ENCODE data around the gene ZNF677.
"Not testable (repeated sequence)": the region's sequence is repeated elsewhere in the genome, so short reads cannot be mapped to it uniquely, and the experiment has no call there.

Gene ZNF677

GRCh38 chr19:53272044-53272443, 17.4 kb upstream of the ZNF677 start:
- H3K4me3 ChIP-seq (ENCODE audit: low read length) = no peak overlapping the region
- TF ChIP-seq CTCF (IDR thresholded peaks at IDR 0.05; ENCODE audit: insufficient read depth, low read depth, low read length, missing control alignments) = no peak
- no peak for DNase-seq (ENCODE audit: low read depth)

DNA sequence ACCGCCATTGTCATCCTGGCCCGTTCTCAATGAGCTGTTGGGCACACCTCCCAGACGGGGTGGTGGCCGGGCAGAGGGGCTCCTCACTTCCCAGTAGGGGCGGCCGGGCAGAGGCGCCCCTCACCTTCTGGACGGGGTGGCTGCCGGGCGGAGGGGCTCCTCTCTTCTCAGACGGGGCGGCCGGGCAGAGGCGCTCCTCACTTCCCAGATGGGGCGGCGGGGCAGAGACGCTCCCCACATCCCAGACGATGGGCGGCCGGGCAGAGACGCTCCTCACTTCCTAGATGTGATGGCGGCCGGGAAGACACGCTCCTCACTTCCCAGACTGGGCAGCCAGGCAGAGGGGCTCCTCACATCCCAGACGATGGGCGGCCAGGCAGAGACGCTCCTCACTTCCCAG, 15.2 kb upstream of the ZNF677 start:
- not testable (repeated sequence) for H3K4me3 ChIP-seq (ENCODE audit: low read length); DNase-seq (ENCODE audit: low read depth)

DNA sequence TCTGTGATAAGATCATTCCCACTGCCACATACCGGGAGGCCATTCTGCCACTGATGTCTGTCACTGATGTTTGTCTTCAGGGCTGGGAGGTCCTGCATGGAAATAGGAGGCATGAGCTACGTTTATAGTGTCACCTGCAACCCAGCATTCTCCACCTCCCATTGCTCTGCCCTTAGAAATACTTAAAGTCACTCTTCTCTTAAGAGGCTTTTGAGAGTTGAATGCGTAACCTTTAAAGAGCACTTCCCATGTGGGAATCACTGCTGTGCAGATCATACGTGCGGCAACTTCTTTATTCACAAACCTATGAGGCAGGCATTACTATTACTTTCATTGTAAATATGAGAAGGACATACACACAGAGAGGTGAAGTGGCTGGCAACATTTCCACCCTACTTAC, 12.9 kb upstream of the ZNF677 start, which contains the start of gene VN1R4:
VN1R4 (minus strand) TSS at position 101 of the 400 bp plus-strand sequence; CDS start at position 43, 58 bp downstream.
- not testable (repeated sequence) for H3K4me3 ChIP-seq (ENCODE audit: low read length); DNase-seq (ENCODE audit: low read depth)

- not testable (repeated sequence) for H3K4me3 ChIP-seq (ENCODE audit: low read length); DNase-seq (ENCODE audit: low read depth)
These were observed 3.2 kb upstream of the ZNF677 start, which contains the start of gene VN1R2 for GRCh38 chr19:53257715-53258342. VN1R2 (plus strand) TSS chr19:53258292; CDS start chr19:53258376, 84 bp downstream.

DNA sequence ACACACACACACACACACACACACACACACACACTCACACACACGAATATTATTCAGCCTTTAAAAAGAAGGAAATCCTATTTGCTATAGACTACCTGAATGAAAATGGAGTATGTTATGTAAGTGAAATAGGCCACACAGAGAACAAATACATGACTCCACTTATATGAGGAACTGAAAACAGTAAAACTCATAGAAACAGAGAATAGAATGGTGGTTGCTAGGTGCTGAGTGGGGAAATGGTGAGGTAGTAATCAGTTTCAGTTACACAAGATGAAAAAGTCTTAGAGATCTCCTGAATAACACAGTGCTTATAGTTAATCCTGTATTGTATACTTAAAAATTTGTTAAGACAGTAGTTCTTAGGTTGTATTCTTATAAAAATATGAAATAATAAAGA, 8.2 kb downstream of the ZNF677 start:
- DNase-seq (ENCODE audit: low read depth) = no peak
- no peak overlapping the region for H3K4me3 ChIP-seq (ENCODE audit: low read length)
- no peak for TF ChIP-seq CTCF (IDR thresholded peaks at IDR 0.05; ENCODE audit: insufficient read depth, low read depth, low read length, missing control alignments)

DNA sequence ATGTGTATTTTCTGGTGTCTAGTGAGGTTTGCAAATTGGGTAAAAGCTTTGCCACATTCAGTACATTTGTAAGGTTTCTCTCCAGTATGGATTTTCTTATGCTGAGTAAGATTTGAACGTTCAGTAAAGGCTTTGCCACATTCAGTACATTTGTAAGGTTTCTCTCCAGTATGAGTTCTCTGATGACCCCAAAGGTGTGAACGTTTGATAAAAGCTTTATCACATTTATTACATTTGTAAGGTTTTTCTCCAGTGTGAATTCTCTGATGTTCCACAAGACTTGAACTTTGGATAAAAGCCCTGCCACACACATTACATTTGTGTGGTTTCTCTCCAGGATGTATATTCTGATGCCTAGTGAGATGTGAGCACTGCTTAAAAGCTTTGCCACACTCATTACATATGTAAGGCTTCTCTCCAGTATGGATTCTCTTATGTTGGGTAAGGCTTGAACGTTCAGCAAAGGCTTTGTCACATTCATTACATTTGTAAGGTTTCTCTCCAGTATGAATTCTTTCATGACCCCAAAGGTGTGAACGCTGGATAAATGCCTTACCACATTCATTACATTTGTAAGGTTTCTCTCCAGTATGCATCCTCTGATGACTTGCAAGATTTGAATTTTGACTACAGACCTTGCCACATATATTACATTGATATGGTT, 17.4 kb downstream of the ZNF677 start:
- no peak overlapping the region for H3K4me3 ChIP-seq (ENCODE audit: low read length)
- DNase-seq (ENCODE audit: low read depth) = no peak
- TF ChIP-seq CTCF (IDR thresholded peaks at IDR 0.05; ENCODE audit: insufficient read depth, low read depth, low read length, missing control alignments) = no peak

DNA sequence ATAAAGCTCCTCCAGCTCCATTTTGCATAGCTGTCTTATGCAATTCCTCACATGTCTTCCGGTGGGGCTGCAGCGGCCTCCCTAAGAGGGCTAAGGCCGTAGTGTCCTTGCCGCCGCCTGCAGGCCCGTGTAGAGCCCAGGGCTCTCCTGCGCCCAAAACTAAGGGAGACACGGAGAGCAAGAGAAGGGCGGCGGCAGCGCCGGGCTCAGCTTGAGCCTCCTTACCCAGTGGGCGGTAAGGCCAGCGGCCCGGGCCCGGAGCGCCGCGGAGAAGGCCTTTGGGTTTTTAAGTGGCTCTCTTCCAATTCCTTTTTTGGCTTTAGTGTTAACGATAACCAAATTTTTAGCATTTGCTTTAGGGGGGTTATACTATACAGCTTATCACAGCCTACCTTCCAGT, 30.1 kb downstream of the ZNF677 start:
- no peak for TF ChIP-seq CTCF (IDR thresholded peaks at IDR 0.05; ENCODE audit: insufficient read depth, low read depth, low read length, missing control alignments)
- DNase-seq (ENCODE audit: low read depth) = no peak
- no peak overlapping the region for H3K4me3 ChIP-seq (ENCODE audit: low read length)

- DNase-seq (ENCODE audit: low read depth); H3K4me3 ChIP-seq (ENCODE audit: low read length): not testable (repeated sequence)
These were observed 32.0 kb downstream of the ZNF677 start for GRCh38 chr19:53222716-53223115.

DNA sequence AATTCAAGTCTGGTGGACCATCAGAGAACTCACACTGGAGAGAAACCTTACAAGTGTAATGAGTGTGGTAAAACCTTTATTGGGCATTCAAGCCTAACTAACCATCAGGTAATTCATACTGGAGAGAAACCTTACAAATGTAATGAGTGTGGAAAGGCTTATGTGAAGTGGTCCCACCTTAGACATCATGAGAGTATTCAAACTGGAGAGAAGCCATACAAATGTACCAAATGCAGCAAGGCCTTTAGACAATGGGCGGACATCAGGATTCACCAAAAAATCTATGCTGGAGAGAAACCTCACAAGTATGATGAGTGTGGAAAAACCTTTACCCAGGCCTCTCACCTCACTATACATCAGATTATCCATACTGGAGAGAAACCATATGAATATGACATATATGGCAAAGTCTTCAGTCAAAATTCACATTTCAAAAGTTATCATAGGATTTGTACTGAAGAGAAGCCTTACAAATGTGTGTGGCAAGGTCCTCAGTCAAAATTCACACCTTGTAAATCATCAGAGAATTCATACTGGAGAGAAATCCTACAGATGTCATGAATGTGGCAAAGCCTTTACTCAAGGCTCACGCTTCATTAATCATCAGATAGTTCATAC, 41.9 kb downstream of the ZNF677 start:
- no peak for TF ChIP-seq CTCF (IDR thresholded peaks at IDR 0.05; ENCODE audit: insufficient read depth, low read depth, low read length, missing control alignments)
- no peak for DNase-seq (ENCODE audit: low read depth)
- no peak overlapping the region for H3K4me3 ChIP-seq (ENCODE audit: low read length)

DNA sequence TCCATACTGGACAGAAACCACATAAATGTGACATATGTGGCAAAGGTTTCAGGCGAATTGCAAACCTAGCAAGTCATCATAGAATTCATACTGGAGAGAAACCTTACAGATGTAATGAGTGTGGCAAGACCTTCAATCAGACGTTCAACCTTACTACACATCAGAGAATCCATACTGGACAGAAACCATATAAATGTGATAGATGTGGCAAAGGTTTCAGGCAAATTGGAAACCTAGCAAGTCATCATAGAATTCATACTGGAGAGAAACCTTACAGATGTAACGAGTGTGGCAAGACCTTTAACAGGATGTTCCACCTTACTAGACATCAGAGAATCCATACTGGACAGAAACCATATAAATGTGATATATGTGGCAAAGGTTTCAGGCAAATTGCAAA, 43.1 kb downstream of the ZNF677 start:
- DNase-seq (ENCODE audit: low read depth) = not testable (repeated sequence)

More for the DNA sequence above, 43.1 kb downstream of the ZNF677 start:
- not testable (repeated sequence) for H3K4me3 ChIP-seq (ENCODE audit: low read length)
